CD4-positive, alpha-beta T cell treated with Interleukin-10 for 1 hour (primary cell): ENCODE results near the gene GPAM.
"Not testable (repeated sequence)": the region's sequence is repeated elsewhere in the genome, so short reads cannot be mapped to it uniquely, and the experiment has no call there.

Source experiments
- DNase-seq: peaks from one replicate; pipeline ENCODE4 v3.0.0-alpha.2; 2020

Gene GPAM

DNA sequence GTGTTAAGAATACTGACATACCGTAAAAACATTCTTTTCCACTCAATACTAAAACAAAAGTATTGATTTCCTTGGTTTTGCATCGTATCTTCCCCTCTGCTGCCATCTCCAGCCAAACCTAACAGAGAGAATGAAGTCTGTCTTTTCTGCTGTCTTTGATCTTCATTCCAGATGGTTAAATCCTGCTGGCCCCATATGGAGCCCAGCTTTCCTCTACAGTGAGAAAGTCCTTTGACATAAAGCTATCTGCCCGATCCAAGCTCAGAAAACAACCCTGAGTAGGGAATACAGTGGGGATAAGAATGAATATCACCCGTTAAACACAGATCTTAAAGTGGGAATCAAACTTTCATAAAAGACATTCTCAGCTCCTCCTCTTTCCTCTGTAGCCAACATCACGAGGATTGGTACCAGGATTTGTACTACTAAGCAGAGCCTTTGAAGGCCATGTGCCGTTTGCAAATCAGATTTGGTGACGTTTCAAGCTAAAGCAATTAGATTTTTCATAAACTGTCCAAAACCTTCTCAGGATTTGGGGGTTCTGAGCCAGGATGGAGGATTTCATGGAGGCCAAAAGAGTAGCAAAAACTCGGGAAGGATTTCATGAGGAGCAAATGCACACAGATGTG is 30.8 kb upstream of the GPAM start:
- no peak for DNase-seq

GRCh38 chr10:112213836-112214235 is 30.3 kb upstream of the GPAM start:
- DNase-seq, result no peak

- DNase-seq, result no peak
Measured at GRCh38 chr10:112213098-112213823, 29.7 kb upstream of the GPAM start.

DNA sequence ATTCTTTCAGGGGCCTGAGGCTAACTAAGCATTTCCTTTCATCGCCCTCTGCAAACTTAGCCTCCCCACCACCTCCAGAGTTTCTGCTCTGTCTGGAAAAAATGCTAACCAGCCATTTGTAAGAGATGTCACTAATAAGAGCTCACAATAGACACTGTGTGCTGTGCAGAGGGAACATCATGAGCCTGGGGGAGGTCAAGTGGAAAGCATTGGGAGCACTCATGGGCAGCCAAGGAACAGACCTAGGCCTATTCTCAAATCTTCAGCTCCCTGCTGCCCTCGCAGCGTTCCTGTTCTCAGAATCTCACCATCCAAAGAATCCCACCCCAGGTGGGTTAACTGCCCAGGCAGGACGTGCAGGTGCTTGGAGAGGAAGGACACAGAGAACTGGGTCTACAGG is 27.1 kb upstream of the GPAM start:
- no peak for DNase-seq

- DNase-seq, result no peak
Measured at GRCh38 chr10:112209684-112210131, 26.1 kb upstream of the GPAM start.

- DNase-seq, result no peak
Measured at GRCh38 chr10:112208997-112209396, 25.4 kb upstream of the GPAM start.

DNA sequence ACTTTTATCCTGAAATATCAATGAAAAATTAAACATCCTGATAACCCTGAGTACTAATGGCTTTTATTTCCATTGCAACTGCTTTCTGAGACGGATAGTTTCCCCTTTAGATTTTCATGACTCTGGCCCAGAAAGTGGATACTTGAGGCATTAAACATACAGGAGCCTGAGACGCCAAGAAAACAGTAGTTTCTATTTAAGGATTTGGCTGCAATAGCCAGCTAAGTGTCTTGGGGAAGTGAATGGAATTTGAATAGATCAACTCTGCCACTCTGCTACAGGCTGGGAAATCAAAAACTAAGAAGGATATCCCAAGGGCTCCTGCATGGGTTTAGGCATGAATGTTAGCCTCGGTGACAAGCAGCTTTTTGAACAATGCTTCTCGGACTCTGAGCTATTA is 24.7 kb upstream of the GPAM start:
- no peak for DNase-seq

DNA sequence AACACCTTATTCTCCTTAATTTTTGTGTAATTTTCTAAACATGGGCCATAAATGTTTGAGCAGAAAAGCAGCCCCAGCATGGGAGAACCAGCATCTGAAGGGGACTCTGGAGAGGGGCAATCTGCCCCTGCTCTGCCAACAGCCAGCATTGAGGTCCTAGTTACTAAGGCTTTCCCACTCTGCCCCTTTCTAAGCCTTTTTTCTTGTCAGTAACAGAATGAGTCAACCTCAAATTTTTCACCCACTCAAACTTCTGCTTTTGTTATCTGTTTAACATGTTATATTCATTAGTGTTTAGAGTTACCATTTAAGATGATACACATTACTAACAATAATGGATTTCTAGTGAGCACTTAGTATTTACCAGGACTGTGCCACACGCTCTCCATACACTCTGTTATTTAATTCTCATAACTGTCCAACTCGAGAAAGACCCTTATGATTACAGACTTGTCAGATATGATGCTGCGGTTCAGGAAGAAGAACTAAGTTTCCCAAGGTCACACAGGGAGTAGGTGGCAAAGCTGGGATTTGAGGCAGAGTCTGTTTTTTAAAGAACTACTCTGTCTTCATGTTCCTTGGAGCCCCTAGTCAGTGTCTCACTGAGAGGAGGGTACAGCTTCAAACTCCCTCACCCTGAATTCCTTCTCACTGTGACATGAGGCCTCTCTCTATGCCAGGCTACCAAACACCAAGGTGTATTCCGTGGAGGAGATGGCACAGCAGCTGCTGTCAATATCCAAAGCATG is 19.9 kb upstream of the GPAM start:
- no peak for DNase-seq

- DNase-seq, result no peak
Measured at GRCh38 chr10:112202561-112203241, 19.1 kb upstream of the GPAM start.

GRCh38 chr10:112202076-112202475 is 18.5 kb upstream of the GPAM start:
- no peak for DNase-seq

GRCh38 chr10:112201334-112201733 is 17.8 kb upstream of the GPAM start:
- DNase-seq, result no peak

DNA sequence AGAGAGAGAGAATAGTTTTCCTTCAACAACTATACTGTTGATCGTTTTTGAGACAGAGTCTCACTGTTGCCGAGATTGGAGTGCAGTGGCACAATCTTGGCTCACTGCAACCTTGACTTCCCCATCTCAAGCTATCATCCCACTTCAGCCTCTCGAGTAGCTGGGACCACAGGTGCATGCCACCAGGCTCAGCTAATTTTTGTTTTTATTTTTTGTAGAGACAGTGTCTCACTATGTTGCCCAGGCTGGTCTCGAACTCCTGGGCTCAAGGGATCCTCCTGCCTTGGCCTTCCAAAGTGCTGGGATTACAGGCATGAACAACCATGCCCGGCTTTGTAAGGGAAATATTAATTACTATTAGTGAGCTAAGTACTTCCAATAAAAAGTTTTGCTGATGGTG is 16.7 kb upstream of the GPAM start:
- DNase-seq, result not testable (repeated sequence)

DNA sequence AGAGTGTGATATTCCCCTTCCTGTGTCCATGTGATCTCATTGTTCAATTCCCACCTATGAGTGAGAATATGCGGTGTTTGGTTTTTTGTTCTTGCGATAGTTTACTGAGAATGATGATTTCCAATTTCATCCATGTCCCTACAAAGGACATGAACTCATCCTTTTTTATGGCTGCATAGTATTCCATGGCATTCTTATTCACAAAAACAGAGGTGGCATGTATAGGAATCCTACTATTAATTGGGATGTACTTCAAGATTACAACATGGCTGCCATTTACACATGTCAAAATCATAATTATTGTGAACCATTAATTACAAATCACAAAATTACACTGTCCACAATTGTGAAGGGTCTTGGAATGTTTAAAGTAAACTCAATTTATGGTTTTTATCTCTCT is 14.1 kb upstream of the GPAM start:
- DNase-seq, result not testable (repeated sequence)

DNA sequence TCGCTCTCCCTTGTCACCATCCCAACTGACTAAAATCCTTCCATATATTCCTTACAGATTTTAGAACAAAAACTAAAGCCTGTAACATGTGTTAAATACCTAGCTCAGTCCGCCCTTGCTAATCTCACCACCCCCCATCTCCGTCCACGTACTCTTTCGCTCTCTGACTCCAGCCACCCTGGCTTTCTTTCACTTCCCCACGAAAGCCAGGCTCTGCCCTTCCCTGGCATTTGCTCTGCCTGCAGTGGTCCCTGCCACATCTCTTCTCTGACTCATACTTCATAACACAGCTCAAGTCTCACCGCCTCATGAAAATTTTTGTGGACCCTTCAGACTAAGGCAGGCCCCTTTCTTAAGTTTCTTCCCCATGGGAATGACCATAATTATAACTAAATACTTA is 11.7 kb upstream of the GPAM start:
- DNase-seq, result no peak

GRCh38 chr10:112191791-112192190 is 8.2 kb upstream of the GPAM start:
- no peak for DNase-seq

GRCh38 chr10:112191041-112191590 is 7.6 kb upstream of the GPAM start:
- DNase-seq, result no peak

GRCh38 chr10:112189465-112189864 is 5.9 kb upstream of the GPAM start:
- DNase-seq, result no peak

DNA sequence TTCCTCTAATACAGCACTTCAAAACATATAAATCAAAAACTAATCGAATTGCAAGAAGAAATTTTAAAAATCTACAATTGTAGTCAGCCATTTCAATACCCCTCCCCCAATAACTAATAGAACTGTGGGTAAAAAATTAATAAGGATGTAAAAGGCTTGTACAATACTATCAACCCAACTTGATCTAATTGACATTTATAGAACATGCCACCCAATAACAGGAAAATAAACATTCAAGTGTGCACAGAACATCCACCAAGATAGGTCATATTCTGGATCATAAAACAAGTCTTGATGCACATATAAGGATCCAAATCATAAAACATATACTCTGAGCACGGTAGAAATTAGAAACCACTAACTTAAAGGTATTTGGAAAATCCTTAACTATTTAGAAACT is 4.0 kb upstream of the GPAM start:
- DNase-seq, result no peak

- no peak for DNase-seq
Measured at GRCh38 chr10:112185959-112186358, 2.4 kb upstream of the GPAM start.

GRCh38 chr10:112184379-112184778 is 814 bp upstream of the GPAM start:
- no peak for DNase-seq

DNA sequence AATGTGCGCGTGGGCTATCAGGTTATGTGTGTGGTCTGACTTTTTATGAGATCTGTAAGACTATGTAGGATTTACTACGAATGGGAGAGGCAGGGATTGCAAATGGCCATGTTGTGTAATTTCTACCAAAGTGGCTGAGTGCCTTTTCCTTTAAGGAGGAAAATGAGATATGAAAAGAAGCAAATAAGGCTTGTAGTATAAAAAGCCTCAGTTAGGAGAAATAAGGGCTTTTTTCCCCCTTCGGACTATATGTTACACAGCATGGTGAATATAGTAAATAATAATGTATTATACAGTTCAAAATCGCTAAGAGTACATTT is 447 bp upstream of the GPAM start:
- no peak for DNase-seq

DNA sequence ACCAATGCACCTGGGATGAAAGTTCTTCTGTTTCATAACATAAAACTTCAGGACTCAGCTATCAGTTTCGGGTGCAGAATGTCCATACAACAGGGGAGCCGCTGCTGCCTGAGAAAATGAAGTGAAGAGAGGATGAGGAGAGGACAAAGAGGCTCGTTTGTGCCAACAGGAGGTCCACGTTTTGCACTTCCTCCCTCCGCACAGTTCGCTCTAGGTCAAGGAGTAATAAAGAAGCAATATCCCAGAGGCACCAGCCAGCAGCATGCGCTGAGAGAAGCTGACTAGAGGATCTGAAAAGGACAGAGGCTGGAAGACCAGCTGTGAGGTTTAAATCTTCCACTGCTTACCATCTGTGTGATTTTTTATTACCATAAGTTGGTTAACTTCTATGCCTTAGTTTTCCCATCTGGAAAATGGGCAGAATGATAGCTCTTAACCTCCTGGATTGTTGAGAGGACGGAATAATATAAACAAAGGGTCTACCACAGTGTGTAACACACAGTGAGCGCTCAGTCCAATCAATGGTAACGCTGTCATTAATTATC is 709 bp downstream of the GPAM start:
- DNase-seq, result no peak

- no peak for DNase-seq
Measured at GRCh38 chr10:112177247-112177646, 6.3 kb downstream of the GPAM start.
